Heart right ventricle (tissue), 16 donors: Measurements from ENCODE around the gene DISC1. TPM values are rescaled to one million over a fixed set of nuclear protein-coding genes. Genes with fewer than 3 reads are reported as not detected.

Source experiments
- ATAC-seq, 8 donors: fragments of 200-7000 bp; cut with Tn5 transposase; one replicate each; pipeline ENCODE4 v1.9.1; 2020; ENCODE audit warnings: mild to moderate bottlenecking in 8 of 8, moderate library complexity in 8 of 8, moderate number of reproducible peaks in 1 of 8
- DNase-seq, 2 donors: peaks; one replicate each; pipeline ENCODE4 v3.0.0-alpha.2; 2020
- H3K27ac ChIP-seq, 10 donors: fragments of 200-600 bp; sonication (generic) in 2 of 10; one replicate each; pipeline versions ENCODE4 v1.5.0 to v1.8.0; 2020 to 2022; ENCODE audit warnings: mild to moderate bottlenecking in 3 of 10
- H3K27me3 ChIP-seq, 7 donors: fragments of 200-600 bp; one replicate each; pipeline ENCODE4 v1.8.0; 2021 to 2022; ENCODE audit warnings: mild to moderate bottlenecking in 2 of 7
- H3K36me3 ChIP-seq, 9 donors: fragments of 200-600 bp; sonication (generic) in 1 of 9; one replicate each; pipeline versions ENCODE4 v1.5.0 to v1.8.0; 2020 to 2022; ENCODE audit warnings: mild to moderate bottlenecking in 2 of 9
- H3K4me1 ChIP-seq, 9 donors: fragments of 200-600 bp; sonication (generic) in 1 of 9; one replicate each; pipeline versions ENCODE4 v1.5.0 to v1.8.0; 2020 to 2022; ENCODE audit warnings: mild to moderate bottlenecking in 4 of 9
- H3K4me3 ChIP-seq, 10 donors: fragments of 200-600 bp; sonication (generic) in 2 of 10; one replicate each; pipeline versions ENCODE4 v1.5.0 to v1.8.0; 2020 to 2022; ENCODE audit warnings: mild to moderate bottlenecking in 7 of 10, moderate library complexity in 2 of 10
- H3K9me3 ChIP-seq, 11 donors: fragments of 200-600 bp in 10 of 11; sonication (generic) in 2 of 11; one replicate each; pipeline versions ENCODE4 v1.5.0 to v1.8.0; 2013 to 2022; ENCODE audit warnings: mild to moderate bottlenecking in 2 of 11, control low read depth in 1 of 11, moderate library complexity in 1 of 11
- WGBS, 2 donors: extraction: QIAGEN DNeasy Blood & Tissue Kit; methylation state at CpG; one replicate each; pipeline ENCODE4 v1.1.7; 2013; ENCODE audit warnings: inconsistent platforms in 1 of 2; 5-methylcytosine and 5-hydroxymethylcytosine counted together
- intact Hi-C, 10 donors: fragments of 100-400 bp; cut with DNase I; formaldehyde crosslinking; loops; one replicate each; pipeline versions ENCODE4 v1.11.1 to v1.14.2; 2022
- polyA plus RNA-seq, 2 donors: library from polyadenylated mRNA; stranded (reverse); fragments of 200-250 nt; gene quantifications; one replicate each; pipeline ENCODE4 v1.2.3, GENCODE V29; 2013
- total RNA-seq, 10 donors: library from RNA; stranded (reverse); fragmentation: NEBNext Ultra II Directional in 3 of 10; extraction: Animal tissue kit (Norgen Biotek cat#: 25700) in 3 of 10; gene quantifications; one replicate each; pipeline versions ENCODE4 v1.2.1 to v1.2.4, GENCODE V29; 2021 to 2023
- TF ChIP-seq, protein P1 (sequence below), 9 donors: fragments of 200-600 bp; sonication (generic) in 2 of 9; IDR thresholded peaks; one replicate each; pipeline versions ENCODE4 v1.5.0 to v1.8.0; 2021 to 2022; ENCODE audit warnings: antibody characterized with exemption in 9 of 9, mild to moderate bottlenecking in 5 of 9, moderate library complexity in 1 of 9
- donor health status: Arrhythmogenic right ventricular cardiomyopathy.
- donor health status: ischemic (EF 13 %, LVEDD 7.1; RV severe dilation, severe dysfunction).
- donor health status: healthy with polysubstance abuse.
- donor health status: DM: no; HTN: yes; CAD: no.
- donor health status: DM: no; HTN: no; CAD: no.
- donor health status: ischemic (EF 25% LVEDD 6.9; RV normal size, moderate dysfunction).
- donor health status: ischemic (EF 25% LVEDD 5.7; RV mildly dilated, moderate dysfunction).
- donor health status: healthy.
- donor health status: DM: yes; HTN: yes; CAD: no.
- donor health status: Ischemic cardiomyopathy.
- donor health status: ischemic (EF 35%, LVEDD 5.7; RV mildly dilated, moderate dysfunction).
- donor health status: nonischemic (EF 11% LVEDD 7.7; RV severe dilation, severe dysfunction).
- donor health status: DM: yes; HTN: yes; CAD: no.
- donor health status: PGD.
- donor health status: ischemic (EF 29% LVEDD 5.4; RV normal size, mild dysfunction).
- donor health status: nonischemic (EF 23%, LVEDD 6.1; RV moderate dilation, normal function).

Gene DISC1
- total and polyA plus RNA-seq, 12 donors = 1.4 to 6.4 (median 4.0) TPM

DNA sequence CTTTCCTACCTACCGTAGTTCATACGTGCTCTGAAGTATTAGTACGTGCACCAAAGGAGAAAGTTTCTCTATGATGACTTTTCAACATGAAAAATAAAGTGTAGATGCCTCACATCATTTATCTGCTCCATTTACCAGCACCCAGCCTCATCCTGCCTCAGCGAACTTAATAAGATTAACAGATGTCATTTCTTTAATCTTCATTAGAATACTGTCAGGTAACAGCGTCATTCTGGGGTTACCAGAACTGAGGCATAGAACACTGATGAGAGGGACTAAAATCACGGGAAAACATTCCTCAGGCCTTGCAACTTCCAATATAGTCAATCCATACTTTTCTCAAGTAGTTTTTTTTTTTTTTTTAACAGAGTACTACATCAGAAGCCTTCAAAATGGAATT, 43.2 kb upstream of the DISC1 start:
- Histone ChIP-seq H3K36me3 (no peaks in the 10 kb centered on the region), H3K9me3 (no peaks in the 10 kb centered on the region), H3K4me1 (peaks cover 0 to 34% (median 3%) of the 10 kb centered on the region in 9 donors), H3K4me3 (no peak overlapping the region), H3K27me3 (no peaks in the 10 kb centered on the region), H3K27ac (peak overlapping the region in 3 of 10 donors; percentile 31 to 57 (median 45))
- ATAC-seq = peak in 2 of 8 donors; percentile 52 to 62
- TF ChIP-seq, protein P1, sequence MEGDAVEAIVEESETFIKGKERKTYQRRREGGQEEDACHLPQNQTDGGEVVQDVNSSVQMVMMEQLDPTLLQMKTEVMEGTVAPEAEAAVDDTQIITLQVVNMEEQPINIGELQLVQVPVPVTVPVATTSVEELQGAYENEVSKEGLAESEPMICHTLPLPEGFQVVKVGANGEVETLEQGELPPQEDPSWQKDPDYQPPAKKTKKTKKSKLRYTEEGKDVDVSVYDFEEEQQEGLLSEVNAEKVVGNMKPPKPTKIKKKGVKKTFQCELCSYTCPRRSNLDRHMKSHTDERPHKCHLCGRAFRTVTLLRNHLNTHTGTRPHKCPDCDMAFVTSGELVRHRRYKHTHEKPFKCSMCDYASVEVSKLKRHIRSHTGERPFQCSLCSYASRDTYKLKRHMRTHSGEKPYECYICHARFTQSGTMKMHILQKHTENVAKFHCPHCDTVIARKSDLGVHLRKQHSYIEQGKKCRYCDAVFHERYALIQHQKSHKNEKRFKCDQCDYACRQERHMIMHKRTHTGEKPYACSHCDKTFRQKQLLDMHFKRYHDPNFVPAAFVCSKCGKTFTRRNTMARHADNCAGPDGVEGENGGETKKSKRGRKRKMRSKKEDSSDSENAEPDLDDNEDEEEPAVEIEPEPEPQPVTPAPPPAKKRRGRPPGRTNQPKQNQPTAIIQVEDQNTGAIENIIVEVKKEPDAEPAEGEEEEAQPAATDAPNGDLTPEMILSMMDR (IDR thresholded peaks at IDR 0.05) = no peak
- DNase-seq = no peak
- intact Hi-C loops = loop anchor here in 1 of 10 donors (10.0 kb wide), 1 partner anchor 159 kb away; the partner anchor contains the start of gene EGLN1
- WGBS, 2 donors = 74 to 77% methylated on average over 6 of the region's 6 CpGs

GRCh38 chr1:231584117-231584516, 42.5 kb upstream of the DISC1 start:
- DNase-seq (no peak), ATAC-seq (peak in 3 of 8 donors; percentile 29 to 58 (median 49))
- WGBS, 2 donors = 37 to 40% methylated on average over 3 of the region's 3 CpGs
- intact Hi-C loops = loop anchor here in 1 of 10 donors (10.0 kb wide), 1 partner anchor 159 kb away; the partner anchor contains the start of gene EGLN1
- no peaks in the 10 kb centered on the region for H3K9me3 ChIP-seq
- no peak overlapping the region for H3K4me3 ChIP-seq
- peak overlapping the region in 3 of 10 donors; percentile 31 to 57 (median 45) for H3K27ac ChIP-seq
- H3K4me1 ChIP-seq = peaks cover 0 to 42% (median 3%) of the 10 kb centered on the region in 9 donors
- no peaks in the 10 kb centered on the region for H3K27me3 ChIP-seq
- TF ChIP-seq, protein P1 (IDR thresholded peaks at IDR 0.05) = peak in 5 of 9 donors; percentile 10 to 41 (median 21)
- H3K36me3 ChIP-seq = no peaks in the 10 kb centered on the region

DNA sequence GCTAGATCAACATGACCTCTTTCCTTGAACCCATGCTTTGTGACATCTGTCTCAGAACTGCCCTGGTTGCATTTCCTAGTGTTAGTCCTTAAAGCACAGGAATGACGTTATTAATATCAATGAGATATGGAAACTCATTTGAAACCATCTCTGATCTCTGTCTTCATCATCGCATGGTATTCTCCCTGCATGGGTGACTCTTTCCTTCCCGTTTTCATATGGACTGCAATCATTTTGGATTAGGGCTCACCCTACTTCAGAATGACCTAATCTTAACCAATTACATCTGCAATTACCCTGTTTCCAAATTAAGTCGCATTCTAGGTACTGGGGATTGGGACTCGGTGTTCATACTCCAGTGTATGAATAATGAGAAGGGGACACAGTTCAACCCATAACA, 41.7 kb upstream of the DISC1 start:
- TF ChIP-seq, protein P1 (IDR thresholded peaks at IDR 0.05) = no peak
- Histone ChIP-seq H3K27me3 (no peaks in the 10 kb centered on the region), H3K4me3 (no peak overlapping the region), H3K4me1 (peaks cover 0 to 47% (median 3%) of the 10 kb centered on the region in 9 donors), H3K9me3 (no peaks in the 10 kb centered on the region), H3K36me3 (no peaks in the 10 kb centered on the region), H3K27ac (no peak overlapping the region)
- no peak for DNase-seq
- no peak for ATAC-seq
- intact Hi-C loops = loop anchor here in 3 of 10 donors (5.0 to 10.0 kb wide), 3 partner anchors 43 to 228 kb away; partner anchors contain the start of gene EGLN1 (in 1 of the 3)
- 76 to 78% methylated on average over 5 of the region's 5 CpGs for WGBS, 2 donors

GRCh38 chr1:231590453-231591198, 36.0 kb upstream of the DISC1 start:
- 18 to 19% methylated on average over 12 of the region's 12 CpGs for whole genome bisulfite sequencing, 2 donors
- peaks cover 0 to 37% (median 8%) of the 10 kb centered on the region in 9 donors for H3K4me1 ChIP-seq
- H3K4me3 ChIP-seq = no peak overlapping the region
- H3K36me3 ChIP-seq = no peaks in the 10 kb centered on the region
- DNase-seq = peak; percentile 22 to 49
- intact Hi-C loops = loop anchor here in 6 of 10 donors (1.0 to 10.0 kb wide), 7 partner anchors 56 to 234 kb away; partner anchors contain the start of gene EGLN1 (in 4 of the 6)
- TF ChIP-seq, protein P1 (IDR thresholded peaks at IDR 0.05) = peak; percentile 65 to 88 (median 80)
- no peaks in the 10 kb centered on the region for H3K9me3 ChIP-seq
- peak overlapping the region in 2 of 10 donors; percentile 56 to 67 for H3K27ac ChIP-seq
- no peaks in the 10 kb centered on the region for H3K27me3 ChIP-seq
- peak in 7 of 8 donors; percentile 82 to 95 (median 92) for ATAC-seq
